Stimulated activated CD8-positive, alpha-beta memory T cell treated with anti-CD3 and anti-CD28 coated beads, Interleukin-4, amount 100 ng/mL, for 1 hour (primary cell): Measurements from ENCODE around the gene PRKG1.

ENCODE experiments used
- DNase-seq, 2 donors: peaks; one replicate each; pipeline ENCODE4 v3.0.0-alpha.2; 2020; ENCODE audit warnings: low read depth in 2 of 2, low spot score in 1 of 2

PRKG1 gene

GRCh38 chr10:51956822-51957221 lies 882.5 kb downstream of the PRKG1 start:
- no peak for DNase-seq

GRCh38 chr10:51960494-51960895 lies 886.2 kb downstream of the PRKG1 start:
- no peak for DNase-seq

- no peak for DNase-seq
Measured at GRCh38 chr10:51961401-51961800, 887.1 kb downstream of the PRKG1 start.

GRCh38 chr10:51964630-51965029 lies 890.3 kb downstream of the PRKG1 start:
- no peak for DNase-seq

GRCh38 chr10:51965451-51965850 lies 891.2 kb downstream of the PRKG1 start:
- no peak for DNase-seq

- DNase-seq: no peak
Measured at GRCh38 chr10:51972733-51973346, 898.6 kb downstream of the PRKG1 start.

GRCh38 chr10:51980752-51981151 lies 906.5 kb downstream of the PRKG1 start:
- no peak for DNase-seq

- no peak for DNase-seq
Measured at GRCh38 chr10:51981731-51982130, 907.4 kb downstream of the PRKG1 start.

- DNase-seq: no peak
Measured at GRCh38 chr10:51983481-51983880, 909.2 kb downstream of the PRKG1 start.

- no peak for DNase-seq
Measured at GRCh38 chr10:51985336-51985735, 911.0 kb downstream of the PRKG1 start.

- no peak for DNase-seq
Measured at GRCh38 chr10:51986516-51986915, 912.2 kb downstream of the PRKG1 start.

- DNase-seq: no peak
Measured at GRCh38 chr10:51993475-51993874, 919.2 kb downstream of the PRKG1 start.

- DNase-seq: no peak
Measured at GRCh38 chr10:51999096-51999495, 924.8 kb downstream of the PRKG1 start.

GRCh38 chr10:52004342-52004949 lies 930.2 kb downstream of the PRKG1 start:
- no peak for DNase-seq

- DNase-seq: no peak
Measured at GRCh38 chr10:52007091-52007490, 932.8 kb downstream of the PRKG1 start.

- DNase-seq: no peak
Measured at GRCh38 chr10:52011118-52011517, 936.8 kb downstream of the PRKG1 start.

- DNase-seq: no peak
Measured at GRCh38 chr10:52019077-52019555, 944.8 kb downstream of the PRKG1 start.

- DNase-seq: no peak
Measured at GRCh38 chr10:52019656-52020055, 945.4 kb downstream of the PRKG1 start.

GRCh38 chr10:52020173-52020572 lies 945.9 kb downstream of the PRKG1 start:
- DNase-seq: no peak

GRCh38 chr10:52020702-52021101 lies 946.4 kb downstream of the PRKG1 start:
- DNase-seq: no peak

- no peak for DNase-seq
Measured at GRCh38 chr10:52027055-52027705, 952.9 kb downstream of the PRKG1 start.

- no peak for DNase-seq
Measured at GRCh38 chr10:52028523-52028858, 954.2 kb downstream of the PRKG1 start.

- DNase-seq: no peak
Measured at GRCh38 chr10:52029628-52030027, 955.3 kb downstream of the PRKG1 start.
